Activated CD8-positive, alpha-beta T cell treated with anti-CD3 and anti-CD28 coated beads for 36 hours (primary cell): Measurements from ENCODE around the gene RAB12. TPM values are rescaled to one million over a fixed set of nuclear protein-coding genes. Genes with fewer than 3 reads are reported as not detected.

Source experiments
- ATAC-seq: fragments of 200-7000 bp; cut with Tn5 transposase; one replicate; pipeline ENCODE4 v1.10.0; 2021; ENCODE audit warnings: mild to moderate bottlenecking, moderate library complexity
- CTCF ChIA-PET: fragments of 350-600 bp; sonication (Branson Sonifier 250); formaldehyde crosslinking; loops from one replicate; lab custom pipeline; 2021; ENCODE audit warnings: antibody characterized with exemption; lab: Charles Lee
- POLR2A ChIA-PET: fragments of 350-600 bp; sonication (Branson Sonifier 250); formaldehyde crosslinking; loops from one replicate; lab custom pipeline; 2021; ENCODE audit warnings: antibody characterized with exemption; lab: Charles Lee
- DNase-seq: peaks from one replicate; pipeline ENCODE4 v3.0.0-alpha.2; 2020
- H3K27ac Mint-ChIP-seq: one replicate; pipeline ENCODE4 v1.8.0; 2021; ENCODE audit warnings: mild to moderate bottlenecking, mixed read lengths
- H3K27me3 Mint-ChIP-seq: one replicate; pipeline ENCODE4 v1.8.0; 2021; ENCODE audit warnings: mixed read lengths
- H3K36me3 Mint-ChIP-seq: one replicate; pipeline ENCODE4 v1.8.0; 2021; ENCODE audit warnings: low read depth, mixed read lengths
- H3K4me1 Mint-ChIP-seq: one replicate; pipeline ENCODE4 v1.8.0; 2021; ENCODE audit warnings: low read depth, mixed read lengths
- H3K4me3 Mint-ChIP-seq: one replicate; pipeline ENCODE4 v1.8.0; 2021; ENCODE audit warnings: mild to moderate bottlenecking, moderate library complexity, mixed read lengths
- H3K9me3 Mint-ChIP-seq: one replicate; pipeline ENCODE4 v1.8.0; 2021; ENCODE audit warnings: mixed read lengths
- CTCF ChIP-seq: fragments of 200-600 bp; IDR thresholded peaks from one replicate; pipeline ENCODE4 v1.8.0; 2022; ENCODE audit warnings: antibody characterized with exemption, mild to moderate bottlenecking
- intact Hi-C: fragments of 100-400 bp; cut with micrococcal nuclease; formaldehyde crosslinking; loops from one replicate; pipeline ENCODE4 v1.10.0; 2022
- total RNA-seq, 2 experiments: library from RNA; stranded (reverse); gene quantifications; one replicate each; pipeline ENCODE4 v1.2.3, GENCODE V29; 2021

RAB12 gene
- total RNA-seq, 2 experiments from 2014 or later, result 11.9 to 13.7 TPM

DNA sequence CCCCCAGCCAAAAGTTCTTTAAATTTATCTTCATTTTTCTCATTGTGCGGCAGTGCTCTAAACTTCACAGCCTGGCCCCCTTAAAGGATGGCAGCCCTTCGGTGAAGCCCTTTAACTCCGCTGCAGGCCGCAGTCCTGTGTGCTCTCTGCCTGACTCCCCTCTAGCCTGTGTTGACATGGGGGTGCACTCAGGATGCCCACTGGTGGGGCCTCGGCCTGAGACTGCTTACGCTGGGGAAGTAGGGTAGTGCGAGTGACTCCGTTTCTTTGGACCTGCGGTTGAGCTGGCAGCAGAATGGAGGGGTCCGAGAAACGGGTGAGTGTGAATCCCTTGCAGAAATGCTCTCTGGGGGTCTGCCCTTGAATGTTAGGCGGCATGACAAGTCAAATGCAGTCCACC is 5.6 kb downstream of the RAB12 start:
- ChIA-PET CTCF (interaction anchor here (0.8 kb wide), 1 partner anchor 39 kb away, joined by 3 read pairs; no protein-coding TSS in a partner anchor), POLR2A (interaction anchor here (0.6 kb wide), 1 partner anchor 323 kb away, joined by 3 read pairs; no protein-coding TSS in a partner anchor)
- intact Hi-C loops, result no loop called here
- Mint-ChIP-seq H3K36me3 (peaks cover 52% of the 10 kb centered on the region), H3K27me3 (no peaks in the 10 kb centered on the region), H3K4me3 (no peak overlapping the region), H3K27ac (peak overlapping the region; percentile 34), H3K9me3 (no peaks in the 10 kb centered on the region), H3K4me1 (peaks cover 73% of the 10 kb centered on the region)
- no peak for TF ChIP-seq CTCF
- no peak for DNase-seq
- ATAC-seq, result no peak

DNA sequence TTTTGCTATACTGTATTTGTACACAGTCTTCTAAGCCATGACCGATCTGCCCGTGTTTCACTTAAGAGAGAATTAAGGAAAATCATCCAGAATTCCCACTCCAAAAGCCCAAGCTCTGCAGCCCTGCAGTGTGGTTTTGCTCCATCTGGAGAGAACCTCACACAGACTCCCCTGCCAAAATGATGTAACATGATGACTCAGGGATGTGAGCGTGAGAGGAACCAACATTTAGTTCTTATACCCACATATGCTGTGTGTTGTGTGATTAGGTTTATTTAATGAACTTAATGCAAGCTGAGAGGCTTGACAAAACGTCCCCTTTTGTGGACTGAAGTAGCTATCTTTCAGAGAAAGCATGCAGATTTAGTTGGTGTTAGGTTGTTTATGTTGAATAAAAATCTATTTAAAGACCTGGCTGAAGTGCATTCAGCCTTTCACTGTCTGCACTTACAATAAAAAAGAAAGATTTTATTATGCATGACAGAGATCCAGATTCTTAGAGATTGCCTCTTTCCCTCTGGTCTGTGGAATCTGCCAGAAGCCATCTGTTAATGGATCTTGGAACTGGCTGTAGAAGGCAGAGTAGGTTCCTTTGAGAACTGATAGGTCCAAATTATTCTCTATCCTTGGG is 6.3 kb downstream of the RAB12 start:
- intact Hi-C loops, result no loop called here

DNA sequence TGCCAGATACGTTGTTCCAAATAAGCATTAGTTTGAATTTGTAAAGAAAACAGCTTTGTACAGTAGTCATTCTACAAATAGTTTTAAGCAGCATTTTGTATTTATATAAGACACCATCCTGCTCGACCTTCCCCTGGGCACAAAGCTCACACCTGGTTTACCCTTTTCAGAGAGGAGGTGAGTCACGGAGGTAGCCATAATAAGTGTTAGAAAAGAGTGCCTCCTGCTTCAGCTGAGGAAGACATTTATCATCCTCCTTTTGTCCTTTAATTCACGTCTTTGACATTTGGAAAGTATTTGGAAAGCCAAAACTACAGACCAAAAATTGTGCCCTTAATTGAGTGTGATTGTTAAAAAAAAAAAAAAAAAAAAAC is 6.8 kb downstream of the RAB12 start:
- Mint-ChIP-seq H3K9me3 (peaks cover 3% of the 10 kb centered on the region), H3K36me3 (peaks cover 55% of the 10 kb centered on the region), H3K4me1 (peaks cover 77% of the 10 kb centered on the region), H3K27ac (no peak overlapping the region), H3K27me3 (no peaks in the 10 kb centered on the region), H3K4me3 (no peak overlapping the region)
- DNase-seq (peak; percentile 33), ATAC-seq (peak; percentile 43)
- ChIA-PET CTCF (interaction anchor here (1.1 kb wide), 1 partner anchor 39 kb away, joined by 3 read pairs; no protein-coding TSS in a partner anchor), POLR2A (interaction anchor here (1.2 kb wide), 1 partner anchor 24 kb away, joined by 4 read pairs; no protein-coding TSS in a partner anchor)
- TF ChIP-seq CTCF, result no peak
- intact Hi-C loops, result no loop called here

More for the DNA sequence above, 6.3 kb downstream of the RAB12 start:
- Mint-ChIP-seq H3K27ac (peak overlapping the region; percentile 40), H3K4me3 (no peak overlapping the region), H3K36me3 (peaks cover 53% of the 10 kb centered on the region), H3K27me3 (no peaks in the 10 kb centered on the region), H3K4me1 (peaks cover 76% of the 10 kb centered on the region), H3K9me3 (peaks cover under 1% of the 10 kb centered on the region)
- no peak for TF ChIP-seq CTCF
- DNase-seq (no peak), ATAC-seq (no peak)
- ChIA-PET POLR2A (interaction anchor here (0.6 to 1.2 kb wide), 2 partner anchors 25 to 324 kb away, joined by 3 to 4 read pairs; no protein-coding TSS in a partner anchor), CTCF (interaction anchor here (0.8 to 1.1 kb wide), 2 partner anchors 38 to 39 kb away, joined by 3 read pairs; no protein-coding TSS in a partner anchor)

DNA sequence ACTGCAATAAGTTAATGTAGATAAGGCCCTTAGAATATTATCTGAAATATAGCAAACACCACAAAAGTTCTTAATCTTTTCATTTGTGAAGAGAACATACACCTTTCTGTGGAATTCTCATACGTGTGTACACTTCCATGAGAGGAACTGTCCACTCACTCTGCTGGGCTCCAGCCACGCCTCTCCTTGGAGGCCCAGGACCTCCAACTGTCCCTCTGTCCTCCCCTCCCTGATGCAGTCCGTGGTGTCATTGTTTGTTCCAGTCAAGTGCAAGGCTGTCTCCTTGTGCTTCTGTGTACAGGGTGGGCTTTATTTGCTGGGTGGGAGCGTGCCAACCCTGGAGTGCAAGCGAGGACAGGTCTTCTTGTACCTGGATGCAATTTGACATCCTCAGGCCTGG is 8.7 kb downstream of the RAB12 start:
- H3K36me3 Mint-ChIP-seq, result peaks cover 62% of the 10 kb centered on the region
- H3K9me3 Mint-ChIP-seq, result peaks cover 12% of the 10 kb centered on the region
- DNase-seq, result no peak
- H3K27ac Mint-ChIP-seq, result no peak overlapping the region
- intact Hi-C loops, result no loop called here
- ATAC-seq, result no peak
- no peak overlapping the region for H3K4me3 Mint-ChIP-seq
- ChIA-PET POLR2A (no interaction called here), CTCF (interaction anchor here (0.9 kb wide), 1 partner anchor 9 kb away, joined by 4 read pairs; the partner anchor contains the start of gene RAB12)
- no peaks in the 10 kb centered on the region for H3K27me3 Mint-ChIP-seq
- TF ChIP-seq CTCF, result no peak
- peaks cover 67% of the 10 kb centered on the region for H3K4me1 Mint-ChIP-seq

GRCh38 chr18:8619041-8619440 is 9.8 kb downstream of the RAB12 start:
- H3K36me3 Mint-ChIP-seq, result peaks cover 64% of the 10 kb centered on the region

More at GRCh38 chr18:8619041-8619440, 9.8 kb downstream of the RAB12 start:
- DNase-seq, result no peak
- no peak for ATAC-seq
- H3K4me3 Mint-ChIP-seq, result no peak overlapping the region
- intact Hi-C loops, result no loop called here
- H3K9me3 Mint-ChIP-seq, result peaks cover 13% of the 10 kb centered on the region
- no peak for TF ChIP-seq CTCF
- peaks cover 67% of the 10 kb centered on the region for H3K4me1 Mint-ChIP-seq
- CTCF ChIA-PET, result no interaction called here
- H3K27ac Mint-ChIP-seq, result no peak overlapping the region
- no peaks in the 10 kb centered on the region for H3K27me3 Mint-ChIP-seq
- POLR2A ChIA-PET, result no interaction called here
